ENCODE measurements around the gene CCDC167.
"Not testable (repeated sequence)": the region's sequence is repeated elsewhere in the genome, so short reads cannot be mapped to it uniquely, and the experiment has no call there.

CCDC167 gene

GRCh38 chr6:37459981-37460800 is 39.5 kb downstream of the CCDC167 start:
- DNase-seq = no peak

GRCh38 chr6:37456816-37457560 is 42.7 kb downstream of the CCDC167 start:
- DNase-seq = peak; percentile 54 to 78

GRCh38 chr6:37456126-37456525 is 43.6 kb downstream of the CCDC167 start:
- no peak for DNase-seq

GRCh38 chr6:37454420-37455140 is 45.1 kb downstream of the CCDC167 start:
- no peak for DNase-seq

- no peak for DNase-seq
Observed at GRCh38 chr6:37452522-37452921, 47.2 kb downstream of the CCDC167 start.

GRCh38 chr6:37451441-37452193 is 48.1 kb downstream of the CCDC167 start:
- no peak for DNase-seq

GRCh38 chr6:37449984-37450383 is 49.7 kb downstream of the CCDC167 start:
- no peak for DNase-seq

GRCh38 chr6:37443216-37443542 is 56.5 kb downstream of the CCDC167 start:
- not testable (repeated sequence) for DNase-seq

- DNase-seq = no peak
Observed at GRCh38 chr6:37442416-37443215, 57.1 kb downstream of the CCDC167 start.

GRCh38 chr6:37441651-37442050 is 58.0 kb downstream of the CCDC167 start:
- DNase-seq = no peak

- DNase-seq = no peak
Observed at GRCh38 chr6:37438930-37439329, 60.8 kb downstream of the CCDC167 start.

- peak; percentile 4 to 12 for DNase-seq
Observed at GRCh38 chr6:37435816-37436215, 63.9 kb downstream of the CCDC167 start.

GRCh38 chr6:37435373-37435772 is 64.3 kb downstream of the CCDC167 start:
- no peak for DNase-seq

- DNase-seq = peak; percentile 8 to 57
Observed at GRCh38 chr6:37433657-37434271, 65.9 kb downstream of the CCDC167 start.

Measured in Kasumi-1 (cell line).